ENCODE measurements around the gene ARHGAP8.

Gene ARHGAP8

DNA sequence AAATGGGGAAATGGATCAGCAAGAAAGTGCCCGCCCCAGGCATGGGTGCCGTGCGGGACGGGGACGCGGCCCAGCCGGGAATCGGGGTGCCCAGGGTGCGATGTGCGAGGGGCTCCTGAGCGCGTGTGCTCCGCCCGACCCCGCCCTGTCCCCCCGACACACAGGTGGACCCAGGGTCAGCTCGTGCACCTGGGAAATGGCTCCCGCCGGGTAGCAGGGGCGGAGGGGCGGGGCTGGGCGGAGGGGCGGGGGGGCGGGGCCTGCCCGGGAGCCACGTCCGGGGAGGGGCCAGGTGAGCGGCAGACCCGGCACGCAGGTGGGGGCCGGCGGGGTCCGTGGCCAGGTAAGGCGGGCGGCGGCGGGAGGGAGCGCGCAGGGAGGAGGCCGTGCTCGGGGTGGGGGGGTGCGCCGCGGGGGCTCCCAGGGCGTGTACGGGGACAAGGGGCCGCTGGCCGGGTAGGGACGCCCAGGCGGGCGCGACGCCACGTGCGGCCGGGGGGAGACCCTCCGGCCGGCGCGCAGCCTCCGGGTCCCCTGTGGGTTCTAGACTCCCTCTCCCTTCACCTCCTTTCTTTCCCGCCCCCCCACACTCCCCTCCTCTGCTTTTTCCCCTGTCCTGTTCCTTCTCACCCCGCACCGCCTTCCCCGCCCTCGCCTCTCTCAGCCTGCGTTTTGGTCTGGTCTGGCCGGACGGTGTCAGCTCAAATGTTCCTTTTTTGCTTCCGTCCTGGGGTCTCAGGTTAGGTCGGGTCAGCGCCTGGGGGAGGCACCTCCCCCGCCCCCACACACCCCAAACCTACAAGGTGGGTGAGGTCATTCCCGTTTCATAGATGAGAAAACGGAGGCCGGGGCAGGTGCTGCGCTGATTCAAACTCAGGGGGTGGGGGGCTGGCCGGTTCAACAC, at the start of gene ARHGAP8:
ARHGAP8 (plus strand) TSS at position 291 of the 904 bp plus-strand sequence. CDS start 33,953 bp downstream, outside the sequence.
- DNase-seq = no peak

DNA sequence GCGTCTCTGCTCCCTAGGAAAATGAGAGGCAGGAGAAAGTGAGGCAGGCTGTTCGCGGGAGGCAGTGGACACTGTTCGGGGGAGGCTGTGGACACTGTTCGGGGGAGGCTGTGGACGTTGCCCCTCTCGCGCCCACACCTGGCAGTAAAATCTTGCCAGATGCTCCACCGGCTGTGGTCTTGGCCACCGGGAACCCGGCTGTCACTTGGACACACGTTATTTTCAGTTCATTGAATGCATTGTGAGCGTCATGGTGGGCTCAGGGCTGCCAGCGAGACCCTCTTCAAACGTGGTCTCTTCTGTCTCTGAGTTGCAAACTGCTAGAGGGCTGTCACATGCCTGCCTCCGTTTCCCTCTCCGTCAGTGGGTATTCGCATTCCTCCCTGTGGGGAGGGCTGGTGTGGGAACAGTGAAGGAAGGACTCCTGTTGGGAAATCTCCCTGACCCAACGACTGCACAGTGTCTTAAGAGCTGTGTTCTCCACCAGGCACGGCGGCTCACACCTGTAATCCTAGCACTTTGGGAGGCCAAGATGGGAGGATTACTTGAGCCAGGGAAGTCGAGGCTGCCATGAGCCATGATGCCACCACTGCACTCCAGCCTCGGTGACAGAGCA, 49.0 kb upstream of the ARHGAP8 start:
- DNase-seq = no peak

DNA sequence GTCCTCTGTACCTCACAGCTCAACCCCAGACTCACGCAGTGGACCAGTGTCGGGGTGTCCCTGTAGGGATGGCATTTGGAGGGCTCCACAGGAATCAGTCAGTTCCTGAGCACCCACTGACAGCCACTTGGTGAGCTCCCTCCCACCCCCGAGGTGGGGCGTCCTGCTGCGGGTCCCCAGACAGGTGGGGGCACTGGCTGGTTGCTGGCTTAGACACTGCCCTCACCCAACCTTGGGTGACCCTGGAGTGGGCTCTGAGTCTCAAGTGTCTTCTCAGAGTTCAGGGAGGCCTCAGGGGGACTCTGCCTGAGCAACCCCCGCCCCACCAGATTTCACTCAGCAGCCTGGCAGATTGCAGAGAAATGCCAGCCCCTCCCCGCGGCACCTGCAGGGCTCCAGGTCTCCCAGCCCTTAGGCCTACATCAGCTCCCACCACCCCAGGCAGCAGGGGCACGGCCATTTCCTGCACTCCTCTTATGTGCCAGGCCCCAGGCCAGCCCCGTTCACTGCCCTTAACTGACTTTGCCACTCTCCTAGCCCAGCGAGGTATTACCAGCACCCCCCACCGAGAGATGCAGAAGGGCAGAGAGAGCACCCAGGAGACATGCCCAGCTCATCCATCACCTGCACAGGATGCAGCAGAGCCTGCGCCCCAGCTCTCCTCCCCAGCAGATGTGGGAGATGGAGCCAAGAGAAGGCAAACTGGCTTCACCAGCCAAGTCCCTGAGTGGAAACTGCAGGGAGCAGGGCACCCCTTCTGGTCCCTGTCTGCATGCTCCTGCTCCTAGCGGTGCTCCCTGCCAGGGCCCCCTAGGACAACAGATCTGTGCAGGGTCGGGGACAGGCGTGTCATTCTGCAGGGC, 48.0 kb upstream of the ARHGAP8 start:
- no peak for DNase-seq

DNA sequence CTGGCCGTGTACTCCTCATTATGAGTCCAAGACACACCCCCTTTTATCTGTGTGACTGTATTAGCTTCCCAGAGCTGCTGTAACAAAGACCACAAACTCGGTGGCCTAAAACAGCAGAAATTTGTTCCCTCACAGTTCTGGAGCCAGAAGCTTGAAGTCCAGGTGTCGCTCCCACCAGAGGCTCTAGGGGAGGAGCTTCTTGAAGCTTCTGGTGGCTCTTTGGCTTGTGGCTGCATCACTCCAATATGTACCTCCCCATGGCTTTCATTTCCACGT, 47.4 kb upstream of the ARHGAP8 start:
- DNase-seq = no peak

DNA sequence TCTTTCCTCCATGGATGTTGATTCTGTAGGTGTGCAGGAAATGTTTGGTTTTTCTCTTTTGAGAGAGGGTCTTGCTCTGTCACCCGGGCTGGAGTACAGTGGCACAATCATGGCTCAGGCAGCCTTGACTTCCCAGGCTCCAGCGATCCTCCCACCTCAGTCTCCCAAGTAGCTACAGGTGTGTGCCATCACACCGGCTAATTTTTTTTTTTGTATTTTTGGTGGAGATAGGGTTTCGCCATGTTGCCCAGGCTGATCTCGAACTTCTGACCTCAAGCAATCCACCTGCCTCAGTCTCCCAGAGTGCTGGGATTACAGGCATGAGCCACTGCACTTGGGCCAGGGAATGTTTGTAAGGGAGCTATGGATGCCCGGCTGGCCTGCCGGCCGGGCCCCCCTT, 45.9 kb upstream of the ARHGAP8 start:
- DNase-seq = no peak

DNA sequence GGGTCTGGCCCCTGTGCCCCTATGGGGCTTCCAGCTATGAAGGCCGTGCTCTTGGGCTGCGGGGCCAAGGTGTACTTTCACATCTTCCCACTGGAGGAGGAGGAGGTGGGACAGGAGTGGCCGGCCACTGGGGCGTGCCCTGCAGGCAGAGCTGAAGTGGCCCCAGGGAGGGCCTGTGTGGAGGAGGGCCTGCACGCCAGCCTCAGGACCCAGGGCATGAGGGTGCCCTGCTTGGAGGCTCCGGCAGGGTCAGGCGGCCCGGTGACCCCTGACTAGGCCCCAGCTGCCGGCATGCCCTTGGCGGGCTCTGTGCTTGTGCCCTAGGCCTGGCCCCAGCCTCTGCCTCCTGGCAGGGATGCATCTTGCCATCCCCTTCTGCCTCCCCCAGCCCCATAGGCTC, 45.2 kb upstream of the ARHGAP8 start:
- no peak for DNase-seq

DNA sequence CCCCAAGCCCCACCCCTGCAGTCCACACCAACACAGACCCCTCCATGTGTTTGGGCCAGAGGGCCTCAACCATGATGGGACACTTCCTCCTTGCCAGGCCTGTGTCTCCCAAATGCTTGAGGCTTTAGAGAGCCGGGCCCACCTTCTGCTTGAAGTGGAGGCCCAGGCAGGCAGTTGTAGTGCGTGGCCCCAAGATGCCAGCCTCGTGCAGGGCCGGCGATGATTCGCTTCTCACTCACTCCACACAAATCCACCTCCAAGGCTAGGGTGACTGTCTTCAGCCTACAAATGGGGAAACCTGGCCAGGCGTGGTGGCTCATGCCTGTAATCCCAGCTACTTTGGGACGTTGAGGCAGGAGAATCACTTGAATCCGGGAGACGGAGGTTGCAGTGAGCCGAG, 44.6 kb upstream of the ARHGAP8 start:
- no peak for DNase-seq

DNA sequence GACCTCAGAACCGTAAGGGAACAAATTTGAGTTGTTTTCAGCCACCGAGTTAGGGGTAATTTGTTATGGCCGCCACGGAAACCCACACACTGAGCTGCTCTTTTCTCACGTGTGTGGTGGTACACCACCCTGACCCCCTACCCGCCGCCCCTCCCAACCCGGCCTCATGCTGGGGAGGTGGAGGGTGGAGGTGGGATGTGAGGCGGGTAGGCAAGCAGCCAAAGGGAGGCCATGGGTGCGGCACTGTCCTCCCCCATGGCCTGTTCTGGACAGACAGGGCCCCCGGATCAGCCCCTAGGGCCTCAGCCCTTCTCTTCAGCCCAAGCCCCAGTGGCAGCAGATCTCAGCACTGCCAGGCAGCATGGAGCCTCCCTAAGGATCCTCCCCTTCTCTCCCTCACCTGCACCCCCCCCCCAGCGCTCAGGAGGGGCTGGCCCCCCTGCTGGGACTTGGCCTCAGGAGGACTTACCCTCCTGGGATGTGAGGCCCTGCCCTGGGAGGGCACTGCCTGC, 42.4 kb upstream of the ARHGAP8 start:
- no peak for DNase-seq

GRCh38 chr22:44710474-44711240, 41.7 kb upstream of the ARHGAP8 start:
- no peak for DNase-seq

- no peak for DNase-seq
These were observed 41.2 kb upstream of the ARHGAP8 start for GRCh38 chr22:44711241-44711560.

- DNase-seq = no peak
These were observed 40.5 kb upstream of the ARHGAP8 start for GRCh38 chr22:44711690-44712555.

GRCh38 chr22:44712962-44713361, 39.4 kb upstream of the ARHGAP8 start:
- no peak for DNase-seq

GRCh38 chr22:44714703-44715350, 37.5 kb upstream of the ARHGAP8 start:
- no peak for DNase-seq

- DNase-seq = no peak
These were observed 34.0 kb upstream of the ARHGAP8 start for GRCh38 chr22:44718418-44718817.

GRCh38 chr22:44719586-44720368, 32.6 kb upstream of the ARHGAP8 start:
- DNase-seq = no peak

DNA sequence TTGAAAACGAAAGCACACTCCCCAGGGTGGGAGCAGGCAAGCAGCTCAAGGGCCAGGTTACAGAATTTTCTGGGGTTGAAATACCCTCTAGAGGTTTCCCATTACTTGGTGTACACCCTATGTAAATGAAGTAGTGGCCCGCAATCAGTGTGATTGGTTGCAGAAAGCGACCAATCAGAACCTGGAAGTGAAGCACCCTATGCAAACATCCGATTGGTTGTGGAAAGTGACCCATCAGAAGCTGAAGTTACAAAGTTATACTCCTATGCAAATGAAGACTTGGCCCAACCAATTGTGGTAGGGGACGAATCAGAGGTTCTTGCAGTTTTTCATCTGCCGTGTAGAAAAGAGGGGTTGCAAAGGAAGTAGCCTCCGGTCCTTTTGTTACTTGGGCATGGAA, 31.2 kb upstream of the ARHGAP8 start:
- DNase-seq = no peak

DNA sequence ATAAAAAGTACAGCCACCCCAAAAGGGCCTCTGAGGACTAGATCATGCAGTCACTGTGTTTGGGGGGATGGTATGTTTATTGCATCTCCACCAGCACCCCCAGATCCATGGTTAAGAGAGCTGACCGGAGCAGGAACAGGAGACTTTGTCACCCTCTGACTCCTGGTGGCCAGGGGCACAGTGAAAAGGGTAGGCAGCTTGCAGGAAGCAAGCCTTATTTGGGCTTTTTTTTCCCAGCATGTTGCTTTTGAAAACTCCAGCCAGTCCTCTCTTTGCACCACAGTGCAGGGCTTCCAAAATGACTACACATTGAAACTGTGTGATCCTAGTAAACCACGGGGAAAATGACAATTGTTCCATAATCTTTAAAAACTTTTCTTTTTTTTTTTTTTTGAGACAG, 29.8 kb upstream of the ARHGAP8 start:
- DNase-seq = no peak

GRCh38 chr22:44723801-44724200, 28.6 kb upstream of the ARHGAP8 start:
- no peak for DNase-seq

DNA sequence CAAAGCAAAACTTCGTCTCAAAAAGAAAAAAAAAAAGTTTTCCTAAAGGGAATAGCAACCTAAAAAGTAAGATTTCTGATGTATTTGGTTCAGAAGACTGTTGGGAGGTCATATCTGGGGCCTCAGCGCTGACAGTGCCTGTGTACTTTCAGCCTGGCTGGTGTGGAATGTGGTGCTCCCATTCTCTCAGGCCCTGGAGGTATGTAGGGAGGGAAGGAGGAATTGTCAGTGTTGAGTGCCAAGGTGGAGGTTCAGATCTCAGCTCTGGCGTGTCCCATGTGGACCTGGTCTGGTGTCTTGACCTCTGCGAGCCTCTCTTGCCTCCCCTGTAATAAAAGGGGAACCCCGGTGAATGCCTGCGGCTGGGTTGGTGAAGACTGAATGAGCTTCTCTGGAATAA, 28.0 kb upstream of the ARHGAP8 start:
- DNase-seq = no peak

DNA sequence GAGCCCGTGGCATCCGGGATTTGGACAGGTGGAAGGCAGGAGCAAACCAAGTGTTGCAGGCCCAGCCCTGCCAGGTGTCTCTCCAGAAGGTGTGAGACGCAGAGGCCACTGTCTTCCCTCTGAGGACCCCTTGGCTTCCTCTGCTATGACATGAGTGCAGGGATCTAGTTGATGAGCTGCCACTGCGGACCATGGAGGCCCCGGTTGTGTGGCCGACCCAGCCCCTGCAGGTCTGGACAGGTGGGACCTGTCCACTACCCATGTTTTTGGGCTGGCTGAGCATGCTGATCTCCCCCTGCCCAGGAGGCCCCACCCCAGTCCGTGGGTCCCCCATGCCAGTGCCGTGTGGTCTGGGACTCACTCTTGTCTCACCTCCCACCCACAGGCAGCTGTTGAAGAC, 27.5 kb upstream of the ARHGAP8 start:
- no peak for DNase-seq

GRCh38 chr22:44726439-44726838, 25.9 kb upstream of the ARHGAP8 start:
- DNase-seq = no peak
